H1 (cell line): ENCODE measurements around the gene STRA8. TPM values are rescaled to one million over a fixed set of nuclear protein-coding genes. Genes with fewer than 3 reads are reported as not detected.

Experiments used
- BCL11A ChIP-seq, 2 experiments: IDR thresholded peaks; one replicate each; pipeline ENCODE4 v1.6.1; 2011; ENCODE audit warnings: low read depth in 2 of 2, low read length in 2 of 2, mild to moderate bottlenecking in 2 of 2
- CTBP2 ChIP-seq: IDR thresholded peaks from 2 replicates; pipeline ENCODE4 v1.7.0; 2011; ENCODE audit warnings: borderline replicate concordance, mild to moderate bottlenecking, moderate library complexity, mixed read lengths, low read length; ENCODE audit not compliant: insufficient read depth, insufficient read length
- POU5F1 ChIP-seq: IDR thresholded peaks from 2 replicates; pipeline ENCODE4 v1.6.1; 2011; ENCODE audit warnings: low read depth, mild to moderate bottlenecking, low read length, moderate library complexity
- SIX5 ChIP-seq: IDR thresholded peaks from 2 replicates; pipeline ENCODE4 v1.6.1; 2011; ENCODE audit warnings: mild to moderate bottlenecking, low read depth, low read length
- SUZ12 ChIP-seq: fragments of 200-600 bp; sonication (generic); IDR thresholded peaks from 2 replicates; pipeline ENCODE4 v1.6.1; 2012; ENCODE audit warnings: mild to moderate bottlenecking, inconsistent platforms, low read length, moderate library complexity, mixed read lengths
- polyA plus RNA-seq, 7 experiments: library from polyadenylated mRNA; depleted of rRNA in 3 of 7; stranded (reverse) in 5 of 7; unstranded in 2 of 7; fragments of >200 nt in 5 of 7; fragments of 200-250 nt in 2 of 7; gene quantifications; 1 replicate in 5 of 7; 2 replicates in 1 of 7; 4 replicates in 1 of 7; pipeline versions ENCODE4 v1.2.1 to v1.2.3, GENCODE V29; 2011 to 2013; ENCODE audit warnings: missing spikeins in 2 of 7, mixed read lengths in 2 of 7
- total RNA-seq: library from RNA; stranded (reverse); fragmentation: NEBNext Ultra II Directional; extraction: Animal tissue kit (Norgen Biotek cat#: 25700); gene quantifications from 2 replicates; pipeline ENCODE4 v1.2.1, GENCODE V29; 2021
- TF ChIP-seq, protein P1 (sequence below): fragments of 300-600 bp; sonication (generic); IDR thresholded peaks from 2 replicates; pipeline ENCODE4 v1.7.1; 2012; ENCODE audit warnings: low read length, moderate library complexity, mild to moderate bottlenecking, inconsistent platforms; ENCODE audit not compliant: insufficient replicate concordance
- TF ChIP-seq, protein P2 (sequence below): IDR thresholded peaks from 2 replicates; pipeline ENCODE4 v1.6.1; 2011; ENCODE audit warnings: low read length, improper control_type of control experiment

Gene STRA8
- total and polyA plus RNA-seq, 2 of the 8 experiments (the other 6 are each of a cell fraction or from before 2014, with no cell fraction given), result not detected

DNA sequence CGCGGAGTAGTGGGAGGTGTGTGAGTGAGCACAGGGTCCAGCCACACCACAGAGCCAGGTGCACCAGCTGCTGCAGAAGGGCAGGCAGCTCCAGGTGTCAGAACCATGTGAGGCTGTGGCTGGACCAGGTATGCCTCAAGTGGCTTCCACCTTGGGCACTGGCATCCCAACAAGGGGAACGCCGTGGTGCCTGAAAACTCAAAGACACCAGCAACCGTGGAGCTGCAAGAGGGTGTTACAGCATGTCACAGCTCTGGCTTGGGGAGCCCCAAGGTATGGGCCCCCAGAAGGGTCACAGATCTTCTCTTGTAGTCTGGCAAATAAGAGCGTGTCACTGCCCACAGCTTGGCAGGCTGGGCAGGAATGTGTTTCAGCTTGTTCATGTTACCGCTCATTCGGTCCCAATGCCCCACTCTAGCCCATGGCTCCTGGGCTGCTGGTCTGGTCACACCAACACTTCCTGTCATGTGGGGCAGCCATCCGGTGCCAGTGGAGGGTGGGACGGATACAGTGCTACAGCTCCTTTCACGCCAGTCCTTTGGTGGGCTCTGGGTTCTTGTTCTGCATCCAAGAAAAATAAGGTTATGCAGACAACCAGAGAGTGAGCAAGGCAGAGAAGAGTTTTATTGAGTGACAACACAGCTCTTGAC lies 29.8 kb downstream of the STRA8 start (continued):
- TF ChIP-seq, protein P1, sequence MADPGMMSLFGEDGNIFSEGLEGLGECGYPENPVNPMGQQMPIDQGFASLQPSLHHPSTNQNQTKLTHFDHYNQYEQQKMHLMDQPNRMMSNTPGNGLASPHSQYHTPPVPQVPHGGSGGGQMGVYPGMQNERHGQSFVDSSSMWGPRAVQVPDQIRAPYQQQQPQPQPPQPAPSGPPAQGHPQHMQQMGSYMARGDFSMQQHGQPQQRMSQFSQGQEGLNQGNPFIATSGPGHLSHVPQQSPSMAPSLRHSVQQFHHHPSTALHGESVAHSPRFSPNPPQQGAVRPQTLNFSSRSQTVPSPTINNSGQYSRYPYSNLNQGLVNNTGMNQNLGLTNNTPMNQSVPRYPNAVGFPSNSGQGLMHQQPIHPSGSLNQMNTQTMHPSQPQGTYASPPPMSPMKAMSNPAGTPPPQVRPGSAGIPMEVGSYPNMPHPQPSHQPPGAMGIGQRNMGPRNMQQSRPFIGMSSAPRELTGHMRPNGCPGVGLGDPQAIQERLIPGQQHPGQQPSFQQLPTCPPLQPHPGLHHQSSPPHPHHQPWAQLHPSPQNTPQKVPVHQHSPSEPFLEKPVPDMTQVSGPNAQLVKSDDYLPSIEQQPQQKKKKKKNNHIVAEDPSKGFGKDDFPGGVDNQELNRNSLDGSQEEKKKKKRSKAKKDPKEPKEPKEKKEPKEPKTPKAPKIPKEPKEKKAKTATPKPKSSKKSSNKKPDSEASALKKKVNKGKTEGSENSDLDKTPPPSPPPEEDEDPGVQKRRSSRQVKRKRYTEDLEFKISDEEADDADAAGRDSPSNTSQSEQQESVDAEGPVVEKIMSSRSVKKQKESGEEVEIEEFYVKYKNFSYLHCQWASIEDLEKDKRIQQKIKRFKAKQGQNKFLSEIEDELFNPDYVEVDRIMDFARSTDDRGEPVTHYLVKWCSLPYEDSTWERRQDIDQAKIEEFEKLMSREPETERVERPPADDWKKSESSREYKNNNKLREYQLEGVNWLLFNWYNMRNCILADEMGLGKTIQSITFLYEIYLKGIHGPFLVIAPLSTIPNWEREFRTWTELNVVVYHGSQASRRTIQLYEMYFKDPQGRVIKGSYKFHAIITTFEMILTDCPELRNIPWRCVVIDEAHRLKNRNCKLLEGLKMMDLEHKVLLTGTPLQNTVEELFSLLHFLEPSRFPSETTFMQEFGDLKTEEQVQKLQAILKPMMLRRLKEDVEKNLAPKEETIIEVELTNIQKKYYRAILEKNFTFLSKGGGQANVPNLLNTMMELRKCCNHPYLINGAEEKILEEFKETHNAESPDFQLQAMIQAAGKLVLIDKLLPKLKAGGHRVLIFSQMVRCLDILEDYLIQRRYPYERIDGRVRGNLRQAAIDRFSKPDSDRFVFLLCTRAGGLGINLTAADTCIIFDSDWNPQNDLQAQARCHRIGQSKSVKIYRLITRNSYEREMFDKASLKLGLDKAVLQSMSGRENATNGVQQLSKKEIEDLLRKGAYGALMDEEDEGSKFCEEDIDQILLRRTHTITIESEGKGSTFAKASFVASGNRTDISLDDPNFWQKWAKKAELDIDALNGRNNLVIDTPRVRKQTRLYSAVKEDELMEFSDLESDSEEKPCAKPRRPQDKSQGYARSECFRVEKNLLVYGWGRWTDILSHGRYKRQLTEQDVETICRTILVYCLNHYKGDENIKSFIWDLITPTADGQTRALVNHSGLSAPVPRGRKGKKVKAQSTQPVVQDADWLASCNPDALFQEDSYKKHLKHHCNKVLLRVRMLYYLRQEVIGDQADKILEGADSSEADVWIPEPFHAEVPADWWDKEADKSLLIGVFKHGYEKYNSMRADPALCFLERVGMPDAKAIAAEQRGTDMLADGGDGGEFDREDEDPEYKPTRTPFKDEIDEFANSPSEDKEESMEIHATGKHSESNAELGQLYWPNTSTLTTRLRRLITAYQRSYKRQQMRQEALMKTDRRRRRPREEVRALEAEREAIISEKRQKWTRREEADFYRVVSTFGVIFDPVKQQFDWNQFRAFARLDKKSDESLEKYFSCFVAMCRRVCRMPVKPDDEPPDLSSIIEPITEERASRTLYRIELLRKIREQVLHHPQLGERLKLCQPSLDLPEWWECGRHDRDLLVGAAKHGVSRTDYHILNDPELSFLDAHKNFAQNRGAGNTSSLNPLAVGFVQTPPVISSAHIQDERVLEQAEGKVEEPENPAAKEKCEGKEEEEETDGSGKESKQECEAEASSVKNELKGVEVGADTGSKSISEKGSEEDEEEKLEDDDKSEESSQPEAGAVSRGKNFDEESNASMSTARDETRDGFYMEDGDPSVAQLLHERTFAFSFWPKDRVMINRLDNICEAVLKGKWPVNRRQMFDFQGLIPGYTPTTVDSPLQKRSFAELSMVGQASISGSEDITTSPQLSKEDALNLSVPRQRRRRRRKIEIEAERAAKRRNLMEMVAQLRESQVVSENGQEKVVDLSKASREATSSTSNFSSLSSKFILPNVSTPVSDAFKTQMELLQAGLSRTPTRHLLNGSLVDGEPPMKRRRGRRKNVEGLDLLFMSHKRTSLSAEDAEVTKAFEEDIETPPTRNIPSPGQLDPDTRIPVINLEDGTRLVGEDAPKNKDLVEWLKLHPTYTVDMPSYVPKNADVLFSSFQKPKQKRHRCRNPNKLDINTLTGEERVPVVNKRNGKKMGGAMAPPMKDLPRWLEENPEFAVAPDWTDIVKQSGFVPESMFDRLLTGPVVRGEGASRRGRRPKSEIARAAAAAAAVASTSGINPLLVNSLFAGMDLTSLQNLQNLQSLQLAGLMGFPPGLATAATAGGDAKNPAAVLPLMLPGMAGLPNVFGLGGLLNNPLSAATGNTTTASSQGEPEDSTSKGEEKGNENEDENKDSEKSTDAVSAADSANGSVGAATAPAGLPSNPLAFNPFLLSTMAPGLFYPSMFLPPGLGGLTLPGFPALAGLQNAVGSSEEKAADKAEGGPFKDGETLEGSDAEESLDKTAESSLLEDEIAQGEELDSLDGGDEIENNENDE, result no peak
- TF ChIP-seq, protein P2, sequence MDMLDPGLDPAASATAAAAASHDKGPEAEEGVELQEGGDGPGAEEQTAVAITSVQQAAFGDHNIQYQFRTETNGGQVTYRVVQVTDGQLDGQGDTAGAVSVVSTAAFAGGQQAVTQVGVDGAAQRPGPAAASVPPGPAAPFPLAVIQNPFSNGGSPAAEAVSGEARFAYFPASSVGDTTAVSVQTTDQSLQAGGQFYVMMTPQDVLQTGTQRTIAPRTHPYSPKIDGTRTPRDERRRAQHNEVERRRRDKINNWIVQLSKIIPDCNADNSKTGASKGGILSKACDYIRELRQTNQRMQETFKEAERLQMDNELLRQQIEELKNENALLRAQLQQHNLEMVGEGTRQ, result no peak
- no peak for TF ChIP-seq CTBP2
- no peak for TF ChIP-seq POU5F1
- TF ChIP-seq SUZ12, result no peak
- TF ChIP-seq SIX5, result no peak
- TF ChIP-seq BCL11A (IDR thresholded peaks at IDR 0.05; ENCODE audit: low read depth in 2 of 2, low read length in 2 of 2), result no peak
